WI38 (cell line): Measurements from ENCODE around the gene SAMD14.

Experiments
- H3K4me3 ChIP-seq: 2 replicates; pipeline ENCODE4 v1.5.1; 2011; ENCODE audit warnings: low read depth, mild to moderate bottlenecking, control low read depth, low read length
- CTCF ChIP-seq: IDR thresholded peaks from 2 replicates; pipeline ENCODE4 v1.5.1; 2012; ENCODE audit warnings: low read depth, mild to moderate bottlenecking, control low read depth, low read length

The SAMD14 gene

GRCh38 chr17:50128441-50129352, 1.3 kb downstream of the SAMD14 start:
- peak overlapping the region; percentile 63 for H3K4me3 ChIP-seq
- no peak for TF ChIP-seq CTCF

- H3K4me3 ChIP-seq: no peak overlapping the region
Measured at GRCh38 chr17:50127697-50128361, 2.1 kb downstream of the SAMD14 start.

GRCh38 chr17:50125420-50125997, 4.5 kb downstream of the SAMD14 start:
- H3K4me3 ChIP-seq: no peak overlapping the region
- TF ChIP-seq CTCF: no peak

More at GRCh38 chr17:50127697-50128361, 2.1 kb downstream of the SAMD14 start:
- TF ChIP-seq CTCF: no peak

DNA sequence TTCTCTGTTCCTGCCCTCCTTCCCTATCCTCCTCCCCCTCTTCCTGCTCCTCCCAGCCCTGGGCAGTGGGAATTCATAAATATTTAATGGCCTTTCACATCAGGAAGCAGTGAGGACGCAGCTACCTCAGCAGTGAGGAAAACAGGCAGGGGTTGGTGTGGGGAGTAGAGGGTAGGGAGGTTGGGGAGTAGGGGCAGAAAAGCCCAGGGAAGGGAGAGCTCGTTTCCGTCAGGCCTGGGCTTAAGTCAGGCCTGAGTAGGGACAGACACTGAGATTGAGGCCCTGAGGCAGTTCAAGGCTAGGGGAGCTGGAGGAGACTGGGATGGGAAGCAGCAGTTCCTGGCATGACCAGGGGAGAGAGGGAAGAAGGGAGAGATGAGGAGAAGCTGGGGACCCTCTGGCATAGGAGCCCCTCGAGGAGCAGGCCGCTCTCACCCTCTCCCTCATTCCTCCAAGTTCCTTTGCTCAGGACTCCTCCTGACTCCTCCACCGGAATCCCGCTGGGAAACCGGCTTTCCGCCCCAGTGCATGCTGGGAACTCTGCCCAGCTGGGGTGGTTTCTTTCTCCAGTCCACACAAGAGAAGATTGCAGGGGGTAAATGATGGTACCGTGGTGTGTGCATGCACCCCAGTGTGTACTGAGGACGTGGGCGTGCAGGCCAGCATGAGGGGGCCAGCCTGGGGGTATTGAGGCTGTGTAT, 6.2 kb downstream of the SAMD14 start:
- no peak for TF ChIP-seq CTCF
- H3K4me3 ChIP-seq: no peak overlapping the region

DNA sequence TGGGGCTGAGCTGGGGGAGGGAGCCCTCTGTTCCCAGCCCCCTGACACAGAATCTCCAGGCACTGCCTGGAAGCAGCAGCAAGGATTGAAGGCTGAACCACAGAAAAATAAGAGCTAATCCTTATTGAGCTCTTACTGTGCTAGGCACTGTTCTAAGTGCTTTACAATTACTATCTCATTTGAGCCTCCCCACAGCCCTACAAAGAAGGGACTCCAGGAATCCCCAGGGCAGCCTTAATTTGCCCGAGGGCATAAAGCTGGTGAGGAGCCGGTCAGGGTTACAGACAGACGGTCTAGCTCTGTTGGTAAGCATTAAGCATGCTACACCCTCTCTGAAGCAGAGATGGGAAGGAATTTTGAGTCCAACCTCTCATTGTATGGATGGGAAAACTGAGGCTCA, 7.0 kb downstream of the SAMD14 start:
- TF ChIP-seq CTCF: no peak
- no peak overlapping the region for H3K4me3 ChIP-seq

DNA sequence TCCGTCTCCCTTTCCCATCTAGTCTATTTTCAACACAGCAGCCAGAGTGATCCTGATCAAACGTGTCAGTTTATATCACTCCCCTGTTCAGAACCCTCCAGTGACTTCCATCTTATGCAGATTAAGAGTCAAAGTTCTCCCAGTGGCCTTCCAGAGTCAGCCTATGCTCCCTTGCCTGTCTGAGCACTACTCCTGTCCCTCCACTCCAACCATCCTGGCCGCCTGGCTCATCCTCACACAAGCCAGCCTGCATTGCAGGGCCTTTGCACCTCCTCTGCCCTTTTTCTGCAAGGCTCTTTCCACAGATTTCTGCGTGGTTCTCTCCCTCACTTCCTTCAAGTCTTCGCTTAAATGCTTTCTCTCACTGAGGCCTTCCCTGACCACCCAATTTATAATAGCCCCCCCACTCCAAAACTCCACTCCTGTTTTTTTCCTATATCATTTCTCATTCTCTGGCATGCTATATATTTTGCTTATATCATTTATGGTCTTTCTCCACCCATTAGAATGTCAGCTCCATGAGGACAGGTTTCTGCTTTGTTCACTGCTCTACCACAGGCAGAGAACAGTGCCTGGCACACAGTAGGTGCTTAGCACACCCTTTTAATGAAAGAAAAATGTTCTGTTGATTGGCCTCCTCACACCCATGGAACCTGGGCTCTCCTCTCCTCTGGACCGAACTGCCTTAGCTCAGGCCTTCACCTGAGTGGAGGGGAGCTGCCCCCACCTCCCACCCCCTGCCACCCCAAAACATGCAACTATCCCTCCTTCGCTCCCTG, 9.3 kb downstream of the SAMD14 start:
- TF ChIP-seq CTCF: no peak
- no peak overlapping the region for H3K4me3 ChIP-seq
